Gastroesophageal sphincter (tissue), 3 donors: Measurements from ENCODE around the gene PKD2L2.
A peak's percentile ranks its signal among the peaks of the same experiment; 100 is the strongest.

ENCODE experiments used
- CTCF ChIP-seq, 4 experiments: fragments of 200-600 bp in 2 of 4; fragments of 450-650 bp in 2 of 4; sonication (generic) in 1 of 4; IDR thresholded peaks; one replicate each; pipeline ENCODE4 v1.5.1; 2017 to 2019; ENCODE audit warnings: antibody characterized with exemption in 4 of 4, mild to moderate bottlenecking in 2 of 4, moderate library complexity in 2 of 4
- POLR2A ChIP-seq, 2 donors: fragments of 450-650 bp; IDR thresholded peaks; one replicate each; pipeline ENCODE4 v1.6.1; 2017; ENCODE audit warnings: antibody characterized with exemption in 2 of 2, mild to moderate bottlenecking in 2 of 2, moderate library complexity in 1 of 2
- POLR2AphosphoS5 ChIP-seq: sonication (generic); formaldehyde crosslinking; IDR thresholded peaks from one replicate; pipeline ENCODE4 v1.6.1; 2017; ENCODE audit warnings: antibody characterized with exemption

- peak in 2 of 4 experiments; percentile 31 to 40 for TF ChIP-seq CTCF (IDR thresholded peaks at IDR 0.05)
- TF ChIP-seq POLR2A (IDR thresholded peaks at IDR 0.05): peak; percentile 41 to 51
- peak; percentile 32 for TF ChIP-seq POLR2AphosphoS5
These were observed at the start of gene PKD2L2 for GRCh38 chr5:137888863-137889759.
